Smooth muscle cell (in vitro differentiated cells): Measurements from ENCODE around the gene NIBAN1. TPM values are rescaled to one million over a fixed set of nuclear protein-coding genes. Genes with fewer than 3 reads are reported as not detected.

Experiments
- DNase-seq: peaks from one replicate; lab custom pipeline; 2025; ENCODE audit not compliant: unreplicated experiment; lab: John Stamatoyannopoulos, UW
- H2AFZ ChIP-seq: fragments of 200-600 bp; sonication (generic); 2 replicates; pipeline ENCODE4 v1.6.0; 2016; ENCODE audit warnings: antibody characterized with exemption, low read depth, mild to moderate bottlenecking
- H3F3A ChIP-seq: fragments of 200-600 bp; sonication (generic); 2 replicates; pipeline ENCODE4 v1.6.0; 2017; ENCODE audit warnings: antibody characterized with exemption, low read depth
- H3K27ac ChIP-seq: fragments of 200-600 bp; sonication (generic); 2 replicates; pipeline ENCODE4 v1.5.1; 2016; ENCODE audit warnings: low read depth, mild to moderate bottlenecking
- H3K27me3 ChIP-seq: fragments of 200-600 bp; sonication (generic); 2 replicates; pipeline ENCODE4 v1.6.1; 2016; ENCODE audit warnings: low read depth, mild to moderate bottlenecking
- H3K36me3 ChIP-seq: fragments of 200-600 bp; sonication (generic); 2 replicates; pipeline ENCODE4 v1.5.1; 2016; ENCODE audit warnings: low read depth
- H3K4me1 ChIP-seq: fragments of 200-600 bp; sonication (generic); 2 replicates; pipeline ENCODE4 v1.5.1; 2016; ENCODE audit warnings: low read depth
- H3K4me2 ChIP-seq: fragments of 200-600 bp; sonication (generic); 2 replicates; pipeline ENCODE4 v1.6.0; 2016; ENCODE audit warnings: mild to moderate bottlenecking
- H3K4me3 ChIP-seq: fragments of 200-600 bp; sonication (generic); 2 replicates; pipeline ENCODE4 v1.5.1; 2016; ENCODE audit warnings: mild to moderate bottlenecking
- H3K79me2 ChIP-seq: fragments of 200-600 bp; sonication (generic); 2 replicates; pipeline ENCODE4 v1.6.0; 2016; ENCODE audit warnings: low read depth, mild to moderate bottlenecking
- H3K9ac ChIP-seq: fragments of 200-600 bp; sonication (generic); 2 replicates; pipeline ENCODE4 v1.6.0; 2016; ENCODE audit warnings: low read depth
- H3K9me3 ChIP-seq: fragments of 200-600 bp; sonication (generic); replicated peaks from 2 replicates; pipeline ENCODE4 v1.5.1; 2016; ENCODE audit warnings: low read depth
- H4K20me1 ChIP-seq: fragments of 200-600 bp; sonication (generic); 2 replicates; pipeline ENCODE4 v1.6.0; 2016; ENCODE audit warnings: low read depth
- CTCF ChIP-seq: fragments of 200-600 bp; sonication (generic); IDR thresholded peaks from 2 replicates; pipeline ENCODE4 v1.5.1; 2017; ENCODE audit warnings: borderline replicate concordance, mild to moderate bottlenecking, antibody characterized with exemption; ENCODE audit not compliant: insufficient read depth, poor library complexity, severe bottlenecking
- WGBS: methylation state at CpG from one replicate; pipeline ENCODE4 v1.1.7; 2016; ENCODE audit warnings: low lambda C conversion rate; 5-methylcytosine and 5-hydroxymethylcytosine counted together
- polyA plus RNA-seq: library from polyadenylated mRNA; unstranded; fragments of >200 nt; fragmentation: Nextera tagmentation; extraction: Ambion mirVana; gene quantifications from 2 replicates; pipeline ENCODE4 v1.2.1, GENCODE V29; 2016
- total RNA-seq: library from RNA; depleted of rRNA; stranded (reverse); fragments of >200 nt; gene quantifications from 2 replicates; pipeline ENCODE4 v1.2.3, GENCODE V29; 2014

Gene NIBAN1
- total and polyA plus RNA-seq, 2 experiments from 2014 or later, result 7.3 to 10.7 TPM

GRCh38 chr1:184941410-184941733 lies 32.9 kb downstream of the NIBAN1 start:
- Histone ChIP-seq H3K36me3 (no peaks in the 10 kb centered on the region), H3K9me3 (no peaks in the 10 kb centered on the region), H3K9ac (no peak overlapping the region), H3K27me3 (no peaks in the 10 kb centered on the region), H2AFZ (no peak overlapping the region), H3F3A (peaks cover 5% of the 10 kb centered on the region), H4K20me1 (no peaks in the 10 kb centered on the region), H3K4me2 (no peak overlapping the region), H3K4me1 (peaks cover 10% of the 10 kb centered on the region), H3K4me3 (no peak overlapping the region), H3K79me2 (no peaks in the 10 kb centered on the region), H3K27ac (no peak overlapping the region)
- TF ChIP-seq CTCF, result no peak
- DNase-seq, result no peak
- 91% methylated on average over 2 of the region's 2 CpGs for WGBS

- Histone ChIP-seq H2AFZ (no peak overlapping the region), H3K36me3 (no peaks in the 10 kb centered on the region), H3K4me3 (no peak overlapping the region), H3K4me2 (peak overlapping the region; percentile 24), H3K79me2 (no peaks in the 10 kb centered on the region), H3K27ac (peak overlapping the region; percentile 51), H3F3A (peaks cover 5% of the 10 kb centered on the region), H3K9me3 (no peaks in the 10 kb centered on the region), H4K20me1 (no peaks in the 10 kb centered on the region), H3K27me3 (no peaks in the 10 kb centered on the region), H3K4me1 (peaks cover 5% of the 10 kb centered on the region), H3K9ac (no peak overlapping the region)
- TF ChIP-seq CTCF, result no peak
- WGBS, result 97% methylated on average over 8 of the region's 8 CpGs
- no peak for DNase-seq
Measured at GRCh38 chr1:184940694-184941409, 33.5 kb downstream of the NIBAN1 start.

GRCh38 chr1:184940226-184940625 lies 34.1 kb downstream of the NIBAN1 start:
- H3K79me2 ChIP-seq, result no peaks in the 10 kb centered on the region
- peaks cover 5% of the 10 kb centered on the region for H3F3A ChIP-seq
- no peak overlapping the region for H2AFZ ChIP-seq
- WGBS, result 70% methylated on average over 2 of the region's 2 CpGs
- peaks cover under 1% of the 10 kb centered on the region for H3K4me1 ChIP-seq
- peak overlapping the region; percentile 51 for H3K27ac ChIP-seq
- peak overlapping the region; percentile 24 for H3K4me2 ChIP-seq
- no peaks in the 10 kb centered on the region for H4K20me1 ChIP-seq
- no peak for TF ChIP-seq CTCF
- no peaks in the 10 kb centered on the region for H3K27me3 ChIP-seq
- no peak overlapping the region for H3K9ac ChIP-seq
- DNase-seq, result no peak
- H3K9me3 ChIP-seq, result no peaks in the 10 kb centered on the region
- no peaks in the 10 kb centered on the region for H3K36me3 ChIP-seq
- no peak overlapping the region for H3K4me3 ChIP-seq

- Histone ChIP-seq H3F3A (peaks cover 5% of the 10 kb centered on the region), H3K27ac (no peak overlapping the region), H2AFZ (no peak overlapping the region), H3K9ac (no peak overlapping the region), H3K9me3 (no peaks in the 10 kb centered on the region), H3K4me1 (no peaks in the 10 kb centered on the region), H3K36me3 (no peaks in the 10 kb centered on the region), H3K79me2 (no peaks in the 10 kb centered on the region), H3K4me3 (no peak overlapping the region), H4K20me1 (no peaks in the 10 kb centered on the region), H3K27me3 (no peaks in the 10 kb centered on the region), H3K4me2 (no peak overlapping the region)
- no peak for DNase-seq
- no peak for TF ChIP-seq CTCF
- 79% methylated on average over 4 of the region's 4 CpGs for WGBS
Measured at GRCh38 chr1:184937729-184938128, 36.6 kb downstream of the NIBAN1 start.
